22Rv1 (cell line): ENCODE measurements around the gene WDFY4.

ENCODE experiments used
- CTCF ChIP-seq: fragments of 450-650 bp; IDR thresholded peaks from 2 replicates; pipeline ENCODE4 v1.5.1; 2017; ENCODE audit warnings: mild to moderate bottlenecking
- ZFX ChIP-seq: fragments of 450-650 bp; IDR thresholded peaks from 2 replicates; pipeline ENCODE4 v1.6.1; 2017; ENCODE audit warnings: antibody characterized with exemption, borderline replicate concordance

GRCh38 chr10:48944171-48944570, 259.5 kb downstream of the WDFY4 start:
- TF ChIP-seq CTCF (no peak), ZFX (no peak)
